HG03139 (cell line): ENCODE results near the gene DMRT2.

ENCODE experiments used
- ATAC-seq: cut with Tn5 transposase; IDR thresholded peaks from one replicate; pipeline ENCODE4 v1.9.1; 2021; ENCODE audit not compliant: unreplicated experiment

The DMRT2 gene

GRCh38 chr9:1046639-1047572, 3.3 kb upstream of the DMRT2 start:
- ATAC-seq = no peak

DNA sequence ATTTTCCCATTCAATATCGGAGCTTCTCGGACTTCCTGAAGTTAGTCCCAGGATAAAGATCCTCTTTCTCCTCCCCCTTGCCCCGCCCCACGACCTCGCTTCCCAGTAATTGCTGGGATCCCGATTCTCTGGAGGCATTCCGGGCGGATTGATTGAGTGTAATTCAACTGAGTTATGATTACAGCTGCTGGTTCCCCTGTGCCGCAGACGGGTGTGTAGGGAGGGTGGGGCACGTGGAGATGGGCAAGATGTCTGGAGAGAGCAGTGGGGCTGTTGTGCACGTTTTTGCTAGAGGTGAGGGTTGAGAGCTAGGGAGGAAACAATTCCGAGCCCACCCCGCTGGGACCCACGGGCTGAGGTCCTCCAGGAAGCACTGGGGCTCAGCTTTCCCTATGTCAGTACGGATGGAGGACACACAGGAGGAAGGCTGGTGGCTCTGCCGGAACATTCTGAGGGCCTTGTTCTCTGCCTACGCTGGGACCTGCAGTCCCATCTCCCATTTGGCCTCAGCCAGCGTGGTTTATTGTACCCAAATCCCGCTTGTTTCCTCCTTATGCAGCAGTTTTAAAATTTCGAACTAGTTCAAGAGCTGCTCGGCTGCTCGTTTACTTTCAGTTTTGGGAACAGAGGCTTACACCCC, 2.4 kb upstream of the DMRT2 start:
- ATAC-seq = no peak

DNA sequence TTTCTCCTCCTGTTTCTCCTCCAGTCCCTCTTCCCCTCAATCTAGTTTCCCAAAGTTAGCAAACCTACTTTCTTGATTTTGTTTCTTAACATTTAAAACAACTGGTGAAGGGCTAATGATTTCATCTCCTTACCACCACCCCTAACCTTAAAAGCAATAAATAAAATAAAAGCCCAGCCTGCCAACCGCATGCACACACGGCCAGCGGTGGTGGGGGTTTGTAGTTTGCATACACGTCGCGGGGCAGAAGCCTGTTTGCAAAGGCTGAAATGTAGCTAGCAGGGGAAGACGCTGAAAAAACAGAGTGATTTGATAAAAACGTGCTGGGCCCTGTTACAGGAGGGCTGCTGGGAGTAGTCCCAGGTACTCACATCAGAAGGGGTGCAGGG, 1.9 kb upstream of the DMRT2 start:
- ATAC-seq = no peak

GRCh38 chr9:1048811-1049210, 1.3 kb upstream of the DMRT2 start:
- no peak for ATAC-seq

- no peak for ATAC-seq
Measured at GRCh38 chr9:1049641-1050040, 516 bp upstream of the DMRT2 start.

- ATAC-seq = no peak
Measured at GRCh38 chr9:1051210-1051583, 1.0 kb downstream of the DMRT2 start.

- ATAC-seq = no peak
Measured at GRCh38 chr9:1051584-1052275, 1.6 kb downstream of the DMRT2 start.

GRCh38 chr9:1052365-1053281, 2.5 kb downstream of the DMRT2 start:
- ATAC-seq = no peak

GRCh38 chr9:1053282-1053621, 3.1 kb downstream of the DMRT2 start:
- no peak for ATAC-seq

- no peak for ATAC-seq
Measured at GRCh38 chr9:1053986-1054425, 3.8 kb downstream of the DMRT2 start.

GRCh38 chr9:1055166-1055565, 5.0 kb downstream of the DMRT2 start:
- no peak for ATAC-seq

DNA sequence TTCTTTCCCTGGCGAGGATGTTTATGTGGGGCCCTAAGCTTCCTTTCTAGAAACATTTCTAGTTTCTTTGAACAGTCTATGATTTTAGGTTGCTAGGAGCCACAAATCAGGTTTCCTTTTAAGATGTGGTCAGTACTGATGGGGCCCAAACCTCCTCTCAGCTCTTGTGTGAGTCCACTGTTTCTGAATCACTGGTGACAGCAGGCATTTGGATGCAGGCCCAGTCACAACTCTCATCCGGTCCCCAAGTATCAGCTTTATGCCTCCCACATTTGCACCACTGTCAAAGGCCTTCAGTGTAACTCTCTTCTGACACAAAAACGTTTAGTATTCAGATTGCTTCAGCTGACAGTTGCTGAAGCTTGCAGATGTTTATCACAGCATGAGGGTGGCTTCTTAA, 7.8 kb downstream of the DMRT2 start:
- no peak for ATAC-seq

DNA sequence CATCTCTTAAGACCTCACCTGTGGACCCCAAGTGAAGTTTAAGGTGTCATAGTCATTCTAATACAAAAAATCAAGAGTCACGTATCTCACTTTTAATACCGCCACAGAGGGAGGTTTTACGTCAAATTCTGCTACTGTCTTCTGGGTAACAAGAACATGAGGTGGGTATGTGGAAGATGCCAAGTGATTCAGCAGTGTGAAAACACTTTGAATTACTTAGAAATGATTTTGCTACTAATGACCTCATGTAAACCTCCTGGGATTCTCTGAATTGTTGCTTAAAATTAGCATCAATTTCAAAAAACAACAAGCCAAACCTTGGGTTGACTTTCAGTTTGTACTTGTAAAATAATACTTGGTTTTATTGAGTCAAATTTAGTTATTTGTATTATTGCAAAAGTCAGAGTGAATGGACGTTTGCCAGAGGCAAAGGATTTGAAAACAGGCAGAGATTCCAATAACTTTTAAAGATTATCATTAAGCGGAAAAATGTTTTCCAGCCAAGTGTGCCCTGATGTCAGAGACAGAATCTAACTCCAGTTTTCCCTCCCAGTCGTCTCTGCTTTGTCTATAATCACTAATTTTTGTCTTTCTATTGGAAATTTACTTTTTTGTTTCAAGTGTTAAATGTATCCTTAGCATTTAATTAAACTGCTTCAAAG, 8.8 kb downstream of the DMRT2 start:
- ATAC-seq = no peak

DNA sequence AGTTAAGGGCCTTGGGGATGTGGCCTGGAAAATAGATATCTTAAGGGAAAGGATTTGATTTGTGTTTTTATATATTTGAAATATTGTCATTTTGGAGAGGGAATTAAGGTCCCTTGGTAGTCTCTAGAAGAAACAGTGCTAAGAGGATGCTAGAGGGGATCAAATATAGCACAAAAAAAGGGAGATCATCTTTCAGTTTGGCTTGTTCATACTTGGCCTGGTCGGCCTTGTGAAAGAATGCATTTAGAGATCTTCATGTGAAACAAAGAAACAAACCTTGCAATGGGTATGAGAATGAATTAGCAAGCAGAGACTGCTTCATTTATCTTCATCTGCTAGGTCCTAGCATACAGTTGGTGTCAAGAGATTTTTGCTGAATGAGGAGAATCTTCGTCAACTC, 15.0 kb downstream of the DMRT2 start:
- ATAC-seq = no peak

- ATAC-seq = no peak
Measured at GRCh38 chr9:1070692-1071091, 20.5 kb downstream of the DMRT2 start.

DNA sequence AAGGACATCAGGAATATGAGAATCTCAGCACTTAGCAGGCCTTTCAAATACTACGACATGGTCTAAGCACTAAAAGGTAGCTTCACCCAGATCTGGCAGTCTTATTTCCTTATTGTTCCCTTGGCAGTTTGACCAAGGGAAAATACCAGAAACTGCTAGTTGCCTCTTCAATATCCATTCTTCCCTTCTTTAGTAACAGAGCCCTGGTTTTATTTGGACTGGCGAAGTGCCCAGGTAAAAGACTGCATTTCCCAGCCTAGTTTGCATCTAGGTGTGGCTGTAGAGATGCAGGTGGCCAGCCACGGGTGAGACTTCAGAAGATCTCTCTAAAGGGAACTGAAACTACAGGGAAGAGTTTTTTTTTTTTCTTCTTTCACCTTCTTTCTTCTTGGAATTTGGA, 21.6 kb downstream of the DMRT2 start:
- ATAC-seq = no peak

- ATAC-seq = no peak
Measured at GRCh38 chr9:1073497-1073896, 23.3 kb downstream of the DMRT2 start.

GRCh38 chr9:1077616-1078015, 27.5 kb downstream of the DMRT2 start:
- no peak for ATAC-seq

DNA sequence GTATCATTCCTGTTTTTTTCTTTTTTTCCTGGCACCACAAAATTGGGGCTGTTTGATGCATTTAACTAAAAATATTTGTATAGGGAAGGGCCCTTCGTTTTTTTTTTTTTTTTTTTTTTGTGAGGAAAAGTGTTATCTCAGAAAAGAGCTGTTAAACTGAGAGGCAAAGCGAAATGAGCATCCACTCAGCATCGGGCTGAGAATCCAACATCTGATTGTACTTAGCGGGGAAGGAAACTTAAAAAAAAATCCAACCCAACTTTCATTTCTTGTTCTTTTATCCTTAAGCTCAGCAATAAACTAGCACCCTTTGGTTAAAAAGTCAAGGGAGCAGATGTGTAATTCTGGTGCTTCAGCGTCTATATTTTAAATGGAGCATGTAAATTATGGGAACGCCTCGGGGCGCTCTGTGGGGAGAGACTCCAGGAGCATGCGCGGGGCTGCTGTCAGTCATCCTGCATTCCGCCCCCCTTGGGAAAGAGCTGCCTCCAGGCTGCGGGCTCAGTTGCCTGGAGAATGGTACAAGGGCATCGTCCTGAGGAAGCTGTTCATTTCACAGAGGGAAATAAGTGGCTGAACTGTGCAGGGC, 33.3 kb downstream of the DMRT2 start:
- no peak for ATAC-seq

- no peak for ATAC-seq
Measured at GRCh38 chr9:1085086-1085485, 34.9 kb downstream of the DMRT2 start.
